Keratinocyte (primary cell): ENCODE measurements around the gene CCDC77.

Experiments used
- EZH2 ChIP-seq: IDR thresholded peaks from one replicate; pipeline ENCODE4 v1.6.1; 2012; ENCODE audit warnings: inconsistent platforms, mild to moderate bottlenecking, low read length, moderate library complexity
- TF ChIP-seq, protein P1 (sequence below), 3 experiments: IDR thresholded peaks in 1 of 3; conservative IDR thresholded peaks in 1 of 3; optimal IDR thresholded peaks in 1 of 3; 2 replicates in 2 of 3; 3 replicates in 1 of 3; pipeline versions ENCODE3 to v1.5.1; 2011; ENCODE audit warnings: low read length in 3 of 3, mild to moderate bottlenecking in 3 of 3, moderate library complexity in 2 of 3, control low read depth in 1 of 3, inconsistent platforms in 1 of 3; ENCODE audit not compliant: insufficient read depth in 2 of 3; ENCODE audit errors: extremely low read depth in 1 of 3

DNA sequence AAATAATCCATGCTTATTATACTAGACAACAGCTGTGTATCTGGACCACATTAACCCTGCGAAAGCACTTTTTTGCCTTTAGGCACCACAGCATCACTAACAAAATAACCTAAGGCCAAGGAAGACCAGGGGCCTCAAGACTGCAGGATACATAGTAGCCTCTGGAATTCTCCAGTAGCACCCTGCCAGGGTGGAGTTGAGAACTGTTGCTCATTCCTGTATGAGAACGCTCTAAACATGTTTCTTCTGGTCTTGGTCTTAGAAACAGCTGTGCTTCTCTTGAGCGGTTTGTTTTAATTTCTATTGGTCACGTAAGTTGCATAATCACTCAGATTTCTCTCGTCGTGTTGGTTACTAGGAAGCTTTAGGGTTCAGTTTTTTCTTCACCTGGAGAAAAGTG is 66.1 kb downstream of the CCDC77 start:
- no peak for TF ChIP-seq EZH2
- TF ChIP-seq, protein P1, sequence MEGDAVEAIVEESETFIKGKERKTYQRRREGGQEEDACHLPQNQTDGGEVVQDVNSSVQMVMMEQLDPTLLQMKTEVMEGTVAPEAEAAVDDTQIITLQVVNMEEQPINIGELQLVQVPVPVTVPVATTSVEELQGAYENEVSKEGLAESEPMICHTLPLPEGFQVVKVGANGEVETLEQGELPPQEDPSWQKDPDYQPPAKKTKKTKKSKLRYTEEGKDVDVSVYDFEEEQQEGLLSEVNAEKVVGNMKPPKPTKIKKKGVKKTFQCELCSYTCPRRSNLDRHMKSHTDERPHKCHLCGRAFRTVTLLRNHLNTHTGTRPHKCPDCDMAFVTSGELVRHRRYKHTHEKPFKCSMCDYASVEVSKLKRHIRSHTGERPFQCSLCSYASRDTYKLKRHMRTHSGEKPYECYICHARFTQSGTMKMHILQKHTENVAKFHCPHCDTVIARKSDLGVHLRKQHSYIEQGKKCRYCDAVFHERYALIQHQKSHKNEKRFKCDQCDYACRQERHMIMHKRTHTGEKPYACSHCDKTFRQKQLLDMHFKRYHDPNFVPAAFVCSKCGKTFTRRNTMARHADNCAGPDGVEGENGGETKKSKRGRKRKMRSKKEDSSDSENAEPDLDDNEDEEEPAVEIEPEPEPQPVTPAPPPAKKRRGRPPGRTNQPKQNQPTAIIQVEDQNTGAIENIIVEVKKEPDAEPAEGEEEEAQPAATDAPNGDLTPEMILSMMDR (optimal IDR thresholded peaks at IDR 0.05 in 1 of 3, IDR thresholded peaks at IDR 0.05 in 1 of 3, conservative IDR thresholded peaks at IDR 0.05 in 1 of 3; ENCODE audit: extremely low read depth in 1 of 3, insufficient read depth in 2 of 3, low read length in 3 of 3): no peak
